Measurements from ENCODE around the gene HOXD11.
A peak's percentile ranks its signal among the peaks of the same experiment; 100 is the strongest.

The HOXD11 gene

GRCh38 chr2:176090862-176091261 lies 16.2 kb upstream of the HOXD11 start:
- Histone ChIP-seq H3K27me3 (ENCODE audit: control insufficient read depth, insufficient read depth, low read length) (peaks cover 92% of the 10 kb centered on the region), H3K36me3 (ENCODE audit: insufficient read depth, low read length) (no peaks in the 10 kb centered on the region), H3K4me2 (ENCODE audit: low read length) (no peak overlapping the region), H3K9me3 (replicated peaks; ENCODE audit: low read length) (no peaks in the 10 kb centered on the region), H3K4me3 (ENCODE audit: low read length) (no peak overlapping the region), H3K4me1 (ENCODE audit: control insufficient read depth, insufficient read depth, low read length) (peaks cover 12% of the 10 kb centered on the region), H3K9ac (ENCODE audit: low read depth, low read length) (no peak overlapping the region)

DNA sequence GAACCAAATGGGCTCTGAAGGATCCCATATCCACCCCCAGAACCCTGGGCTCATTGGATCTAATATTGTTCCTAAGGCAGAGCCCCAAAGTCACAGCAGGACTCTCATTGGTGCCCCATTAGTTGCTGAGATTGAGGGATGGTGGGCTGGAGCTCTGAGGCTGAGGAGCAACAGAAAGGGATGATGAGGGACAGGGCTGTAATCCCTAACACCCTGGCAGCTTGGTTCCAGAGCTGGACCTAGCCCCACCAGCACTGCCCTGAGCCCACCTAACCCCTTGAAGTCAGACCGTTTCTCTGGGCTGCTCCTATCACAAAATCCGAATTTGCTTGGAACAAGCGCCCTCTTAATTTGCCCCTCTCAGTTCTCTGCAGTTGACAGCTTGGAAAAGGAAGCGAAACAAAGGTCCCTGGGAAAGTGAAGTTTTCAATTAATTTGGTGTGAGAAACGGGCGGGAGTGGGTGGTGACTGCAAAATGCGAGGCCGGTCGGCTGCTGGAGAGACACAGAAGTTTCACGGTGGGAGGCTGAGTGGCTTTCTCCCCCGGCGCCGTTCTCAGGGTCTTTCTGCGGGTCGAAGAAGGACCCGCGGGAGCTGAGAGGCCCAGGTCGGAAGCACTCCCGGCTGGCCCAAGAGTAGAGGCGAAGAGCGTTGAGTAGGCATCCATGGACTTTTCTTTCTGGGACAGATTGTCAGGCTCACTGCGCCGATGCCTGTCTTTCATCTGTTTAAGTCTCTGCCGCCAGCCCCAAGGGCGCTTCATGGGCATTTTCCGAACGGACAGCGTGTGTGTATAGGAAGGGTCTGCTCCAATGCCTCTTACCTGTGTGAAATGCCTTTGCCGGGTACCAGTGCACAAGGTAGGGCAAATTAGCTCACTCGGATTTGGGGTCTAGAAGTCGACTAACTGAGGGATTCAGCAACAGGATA lies 15.5 kb upstream of the HOXD11 start:
- H3K4me1 ChIP-seq (ENCODE audit: control insufficient read depth, insufficient read depth, low read length): peaks cover 8% of the 10 kb centered on the region
- H3K4me3 ChIP-seq (ENCODE audit: low read length): no peak overlapping the region
- H3K36me3 ChIP-seq (ENCODE audit: insufficient read depth, low read length): no peaks in the 10 kb centered on the region
- H3K27me3 ChIP-seq (ENCODE audit: control insufficient read depth, insufficient read depth, low read length): peaks cover 92% of the 10 kb centered on the region
- no peak overlapping the region for H3K9ac ChIP-seq (ENCODE audit: low read depth, low read length)
- no peak overlapping the region for H3K4me2 ChIP-seq (ENCODE audit: low read length)
- H3K9me3 ChIP-seq (replicated peaks; ENCODE audit: low read length): no peaks in the 10 kb centered on the region

- Histone ChIP-seq H3K4me2 (ENCODE audit: low read length) (peak within 1 kb of the TSS; percentile 78), H3K27me3 (ENCODE audit: control insufficient read depth, insufficient read depth, low read length) (peaks cover 93% of the 10 kb centered on the region), H3K9me3 (replicated peaks; ENCODE audit: low read length) (no peaks in the 10 kb centered on the region), H3K36me3 (ENCODE audit: insufficient read depth, low read length) (no peaks in the 10 kb centered on the region), H3K4me1 (ENCODE audit: control insufficient read depth, insufficient read depth, low read length) (peaks cover 14% of the 10 kb centered on the region), H3K9ac (ENCODE audit: low read depth, low read length) (no peak within 1 kb of the TSS), H3K4me3 (ENCODE audit: low read length) (peak within 1 kb of the TSS; percentile 60)
Observed at GRCh38 chr2:176092270-176093144, 14.6 kb upstream of the HOXD11 start, which contains the start of gene HOXD13. HOXD13 (plus strand) TSS chr2:176092721; CDS start chr2:176092891, 170 bp downstream.

GRCh38 chr2:176093145-176093897 lies 13.8 kb upstream of the HOXD11 start:
- no peaks in the 10 kb centered on the region for H3K9me3 ChIP-seq (replicated peaks; ENCODE audit: low read length)
- peaks cover 12% of the 10 kb centered on the region for H3K4me1 ChIP-seq (ENCODE audit: control insufficient read depth, insufficient read depth, low read length)
- H3K27me3 ChIP-seq (ENCODE audit: control insufficient read depth, insufficient read depth, low read length): peaks cover 92% of the 10 kb centered on the region
- no peaks in the 10 kb centered on the region for H3K36me3 ChIP-seq (ENCODE audit: insufficient read depth, low read length)
- no peak overlapping the region for H3K9ac ChIP-seq (ENCODE audit: low read depth, low read length)
- peak overlapping the region; percentile 60 for H3K4me3 ChIP-seq (ENCODE audit: low read length)
- H3K4me2 ChIP-seq (ENCODE audit: low read length): peak overlapping the region; percentile 78

DNA sequence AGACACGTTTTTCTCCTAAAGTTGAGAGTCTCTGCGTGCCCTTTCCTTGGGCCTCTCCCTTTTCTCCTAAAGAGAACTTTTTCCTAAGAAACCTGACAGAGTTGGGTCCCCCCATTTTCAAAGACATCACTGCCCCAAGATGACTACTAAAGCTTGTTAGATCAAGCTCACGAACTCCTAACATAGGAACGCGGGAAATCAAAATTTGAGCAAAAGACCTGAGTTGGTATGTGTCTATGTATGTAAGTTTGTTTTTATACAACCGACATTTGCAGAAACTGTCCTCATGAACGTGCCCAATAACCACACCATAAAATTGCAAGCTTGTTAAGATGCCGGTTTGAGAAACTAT lies 13.2 kb upstream of the HOXD11 start:
- no peak overlapping the region for H3K4me3 ChIP-seq (ENCODE audit: low read length)

DNA sequence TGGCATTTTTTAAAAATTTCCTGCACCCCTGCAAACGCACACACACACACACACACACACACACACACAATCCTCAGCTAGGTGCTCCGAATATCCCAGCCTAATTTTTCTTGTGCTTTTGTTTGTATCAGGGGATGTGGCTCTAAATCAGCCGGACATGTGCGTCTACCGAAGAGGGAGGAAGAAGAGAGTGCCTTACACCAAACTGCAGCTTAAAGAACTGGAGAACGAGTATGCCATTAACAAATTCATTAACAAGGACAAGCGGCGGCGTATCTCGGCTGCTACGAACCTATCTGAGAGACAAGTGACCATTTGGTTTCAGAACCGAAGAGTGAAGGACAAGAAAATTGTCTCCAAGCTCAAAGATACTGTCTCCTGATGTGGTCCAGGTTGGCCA lies 12.7 kb upstream of the HOXD11 start:
- H3K27me3 ChIP-seq (ENCODE audit: control insufficient read depth, insufficient read depth, low read length): peaks cover 92% of the 10 kb centered on the region
- no peaks in the 10 kb centered on the region for H3K36me3 ChIP-seq (ENCODE audit: insufficient read depth, low read length)
- H3K9me3 ChIP-seq (replicated peaks; ENCODE audit: low read length): no peaks in the 10 kb centered on the region
- H3K4me3 ChIP-seq (ENCODE audit: low read length): no peak overlapping the region
- no peak overlapping the region for H3K4me2 ChIP-seq (ENCODE audit: low read length)
- no peak overlapping the region for H3K9ac ChIP-seq (ENCODE audit: low read depth, low read length)
- peaks cover 10% of the 10 kb centered on the region for H3K4me1 ChIP-seq (ENCODE audit: control insufficient read depth, insufficient read depth, low read length)

More for the DNA sequence above, 13.2 kb upstream of the HOXD11 start:
- Histone ChIP-seq H3K9me3 (replicated peaks; ENCODE audit: low read length) (no peaks in the 10 kb centered on the region), H3K4me2 (ENCODE audit: low read length) (no peak overlapping the region), H3K27me3 (ENCODE audit: control insufficient read depth, insufficient read depth, low read length) (peaks cover 92% of the 10 kb centered on the region), H3K9ac (ENCODE audit: low read depth, low read length) (no peak overlapping the region), H3K4me1 (ENCODE audit: control insufficient read depth, insufficient read depth, low read length) (peaks cover 10% of the 10 kb centered on the region), H3K36me3 (ENCODE audit: insufficient read depth, low read length) (no peaks in the 10 kb centered on the region)

DNA sequence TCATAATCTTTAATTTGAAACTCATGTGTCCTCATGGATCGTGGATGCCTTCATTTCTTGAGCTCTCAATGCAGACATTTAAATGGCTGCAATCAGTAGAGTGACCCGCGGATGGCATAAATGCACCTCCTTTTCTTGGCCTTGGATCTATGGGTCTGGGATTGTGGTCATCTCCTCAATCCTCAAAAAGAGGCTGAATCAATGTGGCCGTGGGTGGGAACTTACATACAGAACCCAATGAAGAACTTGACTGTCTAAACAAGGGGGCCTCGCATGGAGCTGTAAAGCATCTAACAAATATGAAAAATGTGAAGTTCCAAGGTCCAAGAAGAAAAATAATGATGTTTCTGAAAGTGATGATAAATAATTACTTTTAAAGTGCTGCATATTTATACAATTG lies 11.7 kb upstream of the HOXD11 start:
- H3K9me3 ChIP-seq (replicated peaks; ENCODE audit: low read length): no peaks in the 10 kb centered on the region
- H3K4me1 ChIP-seq (ENCODE audit: control insufficient read depth, insufficient read depth, low read length): peaks cover 10% of the 10 kb centered on the region
- peaks cover 92% of the 10 kb centered on the region for H3K27me3 ChIP-seq (ENCODE audit: control insufficient read depth, insufficient read depth, low read length)
- H3K4me2 ChIP-seq (ENCODE audit: low read length): no peak overlapping the region
- H3K9ac ChIP-seq (ENCODE audit: low read depth, low read length): no peak overlapping the region
- H3K4me3 ChIP-seq (ENCODE audit: low read length): no peak overlapping the region
- no peaks in the 10 kb centered on the region for H3K36me3 ChIP-seq (ENCODE audit: insufficient read depth, low read length)

DNA sequence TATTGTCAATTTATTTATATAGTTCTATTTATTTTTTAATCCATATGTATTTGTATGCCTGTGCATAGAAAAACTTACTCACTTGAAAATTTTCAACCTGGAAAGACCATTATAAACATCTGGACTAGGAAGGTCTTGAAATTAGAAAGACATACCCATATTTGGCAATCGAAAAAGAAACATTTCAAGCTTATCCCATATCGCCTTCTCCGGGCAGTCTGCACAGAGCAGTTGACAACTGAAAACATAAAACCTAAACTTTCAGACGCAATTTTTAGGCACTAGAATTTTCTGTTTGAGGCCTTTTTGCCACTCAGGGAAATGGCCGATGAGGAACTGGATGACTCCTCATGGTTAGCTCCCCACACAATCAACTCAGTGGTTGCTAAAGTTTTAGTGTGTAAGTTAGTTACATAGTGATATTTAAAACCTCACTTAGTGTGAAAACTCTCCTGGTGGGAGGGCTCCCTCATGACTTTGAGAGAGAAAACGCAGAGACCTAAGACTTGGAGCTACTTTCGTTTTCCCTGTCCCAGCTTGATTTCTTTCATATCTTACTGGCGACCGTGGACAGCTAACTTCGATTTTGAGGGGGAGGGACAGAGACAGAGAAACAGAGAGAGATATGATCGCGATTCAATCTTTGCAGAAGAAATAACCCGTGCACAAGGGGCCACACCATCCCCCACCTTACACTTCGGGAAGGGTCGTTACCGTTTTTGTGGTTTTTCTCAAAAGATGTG lies 10.7 kb upstream of the HOXD11 start:
- peak overlapping the region; percentile 87 for H3K4me2 ChIP-seq (ENCODE audit: low read length)
- H3K36me3 ChIP-seq (ENCODE audit: insufficient read depth, low read length): no peaks in the 10 kb centered on the region
- H3K9ac ChIP-seq (ENCODE audit: low read depth, low read length): no peak overlapping the region
- H3K4me1 ChIP-seq (ENCODE audit: control insufficient read depth, insufficient read depth, low read length): peaks cover 10% of the 10 kb centered on the region
- peak overlapping the region; percentile 70 for H3K4me3 ChIP-seq (ENCODE audit: low read length)
- peaks cover 92% of the 10 kb centered on the region for H3K27me3 ChIP-seq (ENCODE audit: control insufficient read depth, insufficient read depth, low read length)
- H3K9me3 ChIP-seq (replicated peaks; ENCODE audit: low read length): no peaks in the 10 kb centered on the region

DNA sequence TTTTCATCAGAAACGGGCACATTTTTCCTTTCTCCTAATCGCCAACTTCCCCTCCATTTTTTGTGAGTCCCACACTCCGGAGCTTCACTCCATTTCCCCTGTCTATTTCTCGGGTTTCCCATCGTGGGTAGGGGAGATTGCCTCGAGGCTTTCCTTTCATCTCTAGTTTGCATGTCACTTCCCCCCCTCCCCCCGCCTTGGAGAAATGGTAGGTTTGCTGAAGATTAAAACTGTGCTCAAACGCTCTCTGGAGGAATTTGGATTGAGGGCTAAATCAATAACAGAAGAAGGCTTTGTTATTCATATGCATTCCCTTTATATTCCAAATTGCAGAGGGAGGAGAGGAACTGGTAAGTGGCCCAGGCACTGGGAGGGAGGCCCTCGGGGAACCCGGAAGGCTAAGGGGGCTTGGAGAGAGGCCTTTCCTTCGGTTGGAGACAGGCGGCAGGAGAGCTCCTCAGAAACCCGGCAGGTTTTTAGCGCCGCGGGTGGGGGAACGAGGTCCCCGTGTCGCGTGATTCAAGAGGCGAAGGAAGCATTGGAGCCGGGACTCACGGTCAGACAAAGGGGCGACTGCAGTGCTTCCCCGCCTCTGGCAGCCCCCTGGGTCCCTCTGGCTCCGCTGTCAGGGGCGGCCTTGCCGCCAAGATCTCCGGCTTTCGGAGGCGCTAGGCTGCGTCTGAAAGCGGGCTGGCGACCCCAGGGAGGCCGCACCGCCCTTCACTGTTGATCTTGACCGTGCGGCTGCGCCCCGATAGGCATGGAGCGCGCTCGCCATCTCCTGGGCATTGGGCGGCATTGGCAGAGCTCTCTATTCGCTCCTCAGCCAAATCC lies 9.9 kb upstream of the HOXD11 start:
- Histone ChIP-seq H3K4me1 (ENCODE audit: control insufficient read depth, insufficient read depth, low read length) (peaks cover 10% of the 10 kb centered on the region), H3K4me3 (ENCODE audit: low read length) (peak overlapping the region; percentile 70), H3K9ac (ENCODE audit: low read depth, low read length) (no peak overlapping the region), H3K4me2 (ENCODE audit: low read length) (peak overlapping the region; percentile 87), H3K36me3 (ENCODE audit: insufficient read depth, low read length) (no peaks in the 10 kb centered on the region), H3K27me3 (ENCODE audit: control insufficient read depth, insufficient read depth, low read length) (peaks cover 92% of the 10 kb centered on the region), H3K9me3 (replicated peaks; ENCODE audit: low read length) (no peaks in the 10 kb centered on the region)

- H3K9me3 ChIP-seq (replicated peaks; ENCODE audit: low read length): no peaks in the 10 kb centered on the region
- H3K4me2 ChIP-seq (ENCODE audit: low read length): peak overlapping the region; percentile 87
- peaks cover 10% of the 10 kb centered on the region for H3K4me1 ChIP-seq (ENCODE audit: control insufficient read depth, insufficient read depth, low read length)
- no peaks in the 10 kb centered on the region for H3K36me3 ChIP-seq (ENCODE audit: insufficient read depth, low read length)
- peaks cover 99% of the 10 kb centered on the region for H3K27me3 ChIP-seq (ENCODE audit: control insufficient read depth, insufficient read depth, low read length)
- no peak overlapping the region for H3K9ac ChIP-seq (ENCODE audit: low read depth, low read length)
- no peak overlapping the region for H3K4me3 ChIP-seq (ENCODE audit: low read length)
Observed at GRCh38 chr2:176097820-176098365, 9.2 kb upstream of the HOXD11 start.
